IPS-NIHi11 (cell line): ENCODE data around the gene GJB6.

Experiments used
- DNase-seq: peaks from one replicate; pipeline ENCODE4 v3.0.0; 2012; ENCODE audit warnings: mixed read lengths, low spot score

Gene GJB6

GRCh38 chr13:20227288-20227687 is 4.8 kb downstream of the GJB6 start:
- no peak for DNase-seq

- DNase-seq: no peak
Observed at GRCh38 chr13:20222553-20222952, 9.6 kb downstream of the GJB6 start.

- DNase-seq: no peak
Observed at GRCh38 chr13:20221772-20222171, 10.3 kb downstream of the GJB6 start.

- no peak for DNase-seq
Observed at GRCh38 chr13:20219577-20219976, 12.5 kb downstream of the GJB6 start.

- no peak for DNase-seq
Observed at GRCh38 chr13:20217168-20217567, 15.0 kb downstream of the GJB6 start.

GRCh38 chr13:20209948-20210347 is 22.2 kb downstream of the GJB6 start:
- no peak for DNase-seq

- no peak for DNase-seq
Observed at GRCh38 chr13:20206698-20207235, 25.4 kb downstream of the GJB6 start.

- DNase-seq: no peak
Observed at GRCh38 chr13:20206065-20206697, 25.9 kb downstream of the GJB6 start.

GRCh38 chr13:20198781-20199180 is 33.3 kb downstream of the GJB6 start:
- no peak for DNase-seq

- peak; percentile 66 for DNase-seq
Observed at GRCh38 chr13:20197361-20197834, 34.7 kb downstream of the GJB6 start.

- DNase-seq: no peak
Observed at GRCh38 chr13:20195801-20196200, 36.3 kb downstream of the GJB6 start.

GRCh38 chr13:20193907-20194631 is 38.0 kb downstream of the GJB6 start:
- DNase-seq: no peak

- no peak for DNase-seq
Observed at GRCh38 chr13:20193162-20193906, 38.8 kb downstream of the GJB6 start.

- DNase-seq: peak; percentile 53
Observed at GRCh38 chr13:20192836-20193161, 39.3 kb downstream of the GJB6 start, which contains the start of gene GJB2. Gene GJB2 (minus strand): TSS chr13:20192938. CDS start chr13:20189581, 3,357 bp downstream.

GRCh38 chr13:20192158-20192835 is 39.8 kb downstream of the GJB6 start:
- DNase-seq: peak; percentile 47

- DNase-seq: no peak
Observed at GRCh38 chr13:20191311-20192157, 40.6 kb downstream of the GJB6 start.

- DNase-seq: no peak
Observed at GRCh38 chr13:20190481-20191310, 41.4 kb downstream of the GJB6 start.

GRCh38 chr13:20190076-20190475 is 42.0 kb downstream of the GJB6 start:
- DNase-seq: no peak

- DNase-seq: peak; percentile 42
Observed at GRCh38 chr13:20188667-20189553, 43.2 kb downstream of the GJB6 start.
